SJCRH30 (cell line): ENCODE data around the gene TM2D3. TPM values are rescaled to one million over a fixed set of nuclear protein-coding genes. Genes with fewer than 3 reads are reported as not detected.
A peak's percentile ranks its signal among the peaks of the same experiment; 100 is the strongest.

Experiments used
- DNase-seq, 2 experiments: peaks; one replicate each; pipeline ENCODE4 v3.0.0-alpha.2; 2015 to 2020
- H3K27ac ChIP-seq: fragments of 250-450 bp; sonication (Bioruptor Pico); 2 replicates; pipeline ENCODE4 v1.5.1; 2020; ENCODE audit warnings: mild to moderate bottlenecking, moderate library complexity
- H3K27me3 ChIP-seq: fragments of 250-450 bp; sonication (Bioruptor Pico); 2 replicates; pipeline ENCODE4 v1.5.1; 2020; ENCODE audit warnings: mild to moderate bottlenecking, moderate library complexity
- H3K36me3 ChIP-seq: fragments of 250-450 bp; sonication (Bioruptor Pico); 2 replicates; pipeline ENCODE4 v1.5.1; 2020; ENCODE audit warnings: mild to moderate bottlenecking, moderate library complexity
- H3K4me1 ChIP-seq: fragments of 250-450 bp; sonication (Bioruptor Pico); 2 replicates; pipeline ENCODE4 v1.5.1; 2020; ENCODE audit warnings: mild to moderate bottlenecking, moderate library complexity
- H3K4me3 ChIP-seq: fragments of 250-450 bp; sonication (Bioruptor Pico); 2 replicates; pipeline ENCODE4 v1.5.1; 2020; ENCODE audit warnings: mild to moderate bottlenecking, moderate library complexity
- H3K9me3 ChIP-seq: fragments of 250-450 bp; sonication (Bioruptor Pico); replicated peaks from 2 replicates; pipeline ENCODE4 v1.5.1; 2020; ENCODE audit warnings: mild to moderate bottlenecking, moderate library complexity
- total RNA-seq: library from RNA; depleted of rRNA; stranded (reverse); fragments of >200 nt; shearing (Covaris generic); gene quantifications from 2 replicates; pipeline ENCODE4 v1.2.3, GENCODE V29; 2014

The TM2D3 gene
- total RNA-seq, 1 experiment from 2014 or later, result 57.0 TPM

- Histone ChIP-seq H3K4me1 (peaks cover 12% of the 10 kb centered on the region), H3K27ac (no peak overlapping the region), H3K4me3 (no peak overlapping the region), H3K36me3 (no peaks in the 10 kb centered on the region), H3K27me3 (no peaks in the 10 kb centered on the region), H3K9me3 (no peaks in the 10 kb centered on the region; the same call in none of the 2 replicates)
- peak in 1 of 2 experiments; percentile 20 for DNase-seq
Measured at GRCh38 chr15:101620671-101621070, 31.5 kb downstream of the TM2D3 start.

- no peak for DNase-seq
- no peak overlapping the region for H3K27ac ChIP-seq
- H3K4me3 ChIP-seq, result no peak overlapping the region
- no peaks in the 10 kb centered on the region for H3K36me3 ChIP-seq
- peaks cover 20% of the 10 kb centered on the region for H3K4me1 ChIP-seq
- no peaks in the 10 kb centered on the region; the same call in none of the 2 replicates for H3K9me3 ChIP-seq
- H3K27me3 ChIP-seq, result no peaks in the 10 kb centered on the region
Measured at GRCh38 chr15:101619615-101619865, 32.6 kb downstream of the TM2D3 start.

- Histone ChIP-seq H3K9me3 (no peaks in the 10 kb centered on the region; the same call in none of the 2 replicates), H3K27me3 (no peaks in the 10 kb centered on the region), H3K4me1 (peaks cover 25% of the 10 kb centered on the region), H3K27ac (no peak overlapping the region), H3K4me3 (no peak overlapping the region), H3K36me3 (no peaks in the 10 kb centered on the region)
- DNase-seq, result peak in 1 of 2 experiments; percentile 42
Measured at GRCh38 chr15:101618851-101619614, 33.1 kb downstream of the TM2D3 start.

GRCh38 chr15:101618076-101618475, 34.1 kb downstream of the TM2D3 start:
- H3K4me3 ChIP-seq, result no peak overlapping the region
- no peak overlapping the region for H3K27ac ChIP-seq
- H3K9me3 ChIP-seq, result no peaks in the 10 kb centered on the region; the same call in none of the 2 replicates
- peaks cover 35% of the 10 kb centered on the region for H3K4me1 ChIP-seq
- DNase-seq, result no peak
- no peaks in the 10 kb centered on the region for H3K36me3 ChIP-seq
- no peaks in the 10 kb centered on the region for H3K27me3 ChIP-seq

GRCh38 chr15:101617390-101617965, 34.7 kb downstream of the TM2D3 start:
- no peak for DNase-seq
- peaks cover 40% of the 10 kb centered on the region for H3K4me1 ChIP-seq
- H3K4me3 ChIP-seq, result no peak overlapping the region
- H3K36me3 ChIP-seq, result no peaks in the 10 kb centered on the region
- H3K27me3 ChIP-seq, result no peaks in the 10 kb centered on the region
- H3K27ac ChIP-seq, result no peak overlapping the region
- H3K9me3 ChIP-seq, result no peaks in the 10 kb centered on the region; the same call in 1 of the 2 replicates

- peak overlapping the region; percentile 80 for H3K27ac ChIP-seq
- H3K4me1 ChIP-seq, result peaks cover 40% of the 10 kb centered on the region
- peak overlapping the region; percentile 23 for H3K4me3 ChIP-seq
- H3K9me3 ChIP-seq, result no peaks in the 10 kb centered on the region
- peak; percentile 78 to 84 for DNase-seq
- H3K27me3 ChIP-seq, result no peaks in the 10 kb centered on the region
- H3K36me3 ChIP-seq, result no peaks in the 10 kb centered on the region
Measured at GRCh38 chr15:101615986-101616848, 36.0 kb downstream of the TM2D3 start.

GRCh38 chr15:101615414-101615985, 36.7 kb downstream of the TM2D3 start:
- no peaks in the 10 kb centered on the region for H3K36me3 ChIP-seq
- H3K9me3 ChIP-seq, result no peaks in the 10 kb centered on the region
- peak; percentile 67 to 79 for DNase-seq
- peak overlapping the region; percentile 80 for H3K27ac ChIP-seq
- H3K27me3 ChIP-seq, result no peaks in the 10 kb centered on the region
- H3K4me1 ChIP-seq, result peaks cover 40% of the 10 kb centered on the region
- peak overlapping the region; percentile 23 for H3K4me3 ChIP-seq

- H3K9me3 ChIP-seq, result no peaks in the 10 kb centered on the region
- peak overlapping the region; percentile 19 for H3K4me3 ChIP-seq
- peaks cover 40% of the 10 kb centered on the region for H3K4me1 ChIP-seq
- H3K36me3 ChIP-seq, result no peaks in the 10 kb centered on the region
- no peaks in the 10 kb centered on the region for H3K27me3 ChIP-seq
- peak; percentile 54 to 76 for DNase-seq
- H3K27ac ChIP-seq, result peak overlapping the region; percentile 80
Measured at GRCh38 chr15:101614761-101615160, 37.4 kb downstream of the TM2D3 start.

GRCh38 chr15:101614001-101614585, 38.1 kb downstream of the TM2D3 start:
- peaks cover 40% of the 10 kb centered on the region for H3K4me1 ChIP-seq
- peak; percentile 74 to 83 for DNase-seq
- no peaks in the 10 kb centered on the region for H3K27me3 ChIP-seq
- H3K4me3 ChIP-seq, result peak overlapping the region; percentile 7; the same call in 1 of the 2 replicates
- no peaks in the 10 kb centered on the region for H3K9me3 ChIP-seq
- H3K27ac ChIP-seq, result peak overlapping the region; percentile 80
- H3K36me3 ChIP-seq, result no peaks in the 10 kb centered on the region

GRCh38 chr15:101613130-101614000, 38.8 kb downstream of the TM2D3 start:
- Histone ChIP-seq H3K27me3 (no peaks in the 10 kb centered on the region), H3K4me1 (peaks cover 33% of the 10 kb centered on the region), H3K36me3 (no peaks in the 10 kb centered on the region), H3K4me3 (peak overlapping the region; percentile 7; the same call in 1 of the 2 replicates), H3K9me3 (no peaks in the 10 kb centered on the region), H3K27ac (peak overlapping the region; percentile 80)
- DNase-seq, result peak; percentile 84 to 89

GRCh38 chr15:101612676-101613075, 39.5 kb downstream of the TM2D3 start:
- no peaks in the 10 kb centered on the region for H3K27me3 ChIP-seq
- H3K4me1 ChIP-seq, result peaks cover 34% of the 10 kb centered on the region
- DNase-seq, result no peak
- H3K4me3 ChIP-seq, result no peak overlapping the region
- no peaks in the 10 kb centered on the region for H3K9me3 ChIP-seq
- no peak overlapping the region for H3K27ac ChIP-seq
- no peaks in the 10 kb centered on the region for H3K36me3 ChIP-seq

- H3K27ac ChIP-seq, result no peak overlapping the region
- no peaks in the 10 kb centered on the region for H3K36me3 ChIP-seq
- no peaks in the 10 kb centered on the region for H3K27me3 ChIP-seq
- H3K9me3 ChIP-seq, result no peaks in the 10 kb centered on the region
- no peak overlapping the region for H3K4me3 ChIP-seq
- H3K4me1 ChIP-seq, result peaks cover 34% of the 10 kb centered on the region
- DNase-seq, result no peak
Measured at GRCh38 chr15:101611580-101612299, 40.4 kb downstream of the TM2D3 start.

- peaks cover 32% of the 10 kb centered on the region for H3K4me1 ChIP-seq
- no peak overlapping the region for H3K4me3 ChIP-seq
- no peak for DNase-seq
- no peaks in the 10 kb centered on the region for H3K36me3 ChIP-seq
- no peaks in the 10 kb centered on the region for H3K27me3 ChIP-seq
- H3K27ac ChIP-seq, result no peak overlapping the region
- no peaks in the 10 kb centered on the region for H3K9me3 ChIP-seq
Measured at GRCh38 chr15:101611007-101611406, 41.2 kb downstream of the TM2D3 start.
